ENCODE data around the gene VGLL4.

VGLL4 gene

GRCh38 chr3:11651900-11652299, 8.2 kb upstream of the VGLL4 start:
- peak in 1 of 2 experiments; percentile 43 for DNase-seq

GRCh38 chr3:11651477-11651876, 7.8 kb upstream of the VGLL4 start:
- no peak for DNase-seq

GRCh38 chr3:11650391-11650790, 6.7 kb upstream of the VGLL4 start:
- no peak for DNase-seq

GRCh38 chr3:11648735-11649134, 5.0 kb upstream of the VGLL4 start:
- DNase-seq: no peak

- peak; percentile 35 to 52 for DNase-seq
Observed at GRCh38 chr3:11643201-11643603, 513 bp downstream of the VGLL4 start.

GRCh38 chr3:11642431-11643191, 1.1 kb downstream of the VGLL4 start:
- peak; percentile 73 to 75 for DNase-seq

GRCh38 chr3:11641683-11642430, 1.9 kb downstream of the VGLL4 start:
- DNase-seq: peak in 1 of 2 experiments; percentile 63

GRCh38 chr3:11641316-11641682, 2.4 kb downstream of the VGLL4 start:
- no peak for DNase-seq

- peak in 1 of 2 experiments; percentile 44 for DNase-seq
Observed at GRCh38 chr3:11640009-11640673, 3.6 kb downstream of the VGLL4 start.

GRCh38 chr3:11638495-11639358, 5.0 kb downstream of the VGLL4 start:
- DNase-seq: peak in 1 of 2 experiments; percentile 43

GRCh38 chr3:11637901-11638458, 5.7 kb downstream of the VGLL4 start:
- no peak for DNase-seq

GRCh38 chr3:11636394-11636770, 7.3 kb downstream of the VGLL4 start:
- DNase-seq: no peak

- DNase-seq: no peak
Observed at GRCh38 chr3:11635680-11636393, 7.9 kb downstream of the VGLL4 start.

- DNase-seq: no peak
Observed at GRCh38 chr3:11634974-11635612, 8.6 kb downstream of the VGLL4 start.

- no peak for DNase-seq
Observed at GRCh38 chr3:11634081-11634635, 9.6 kb downstream of the VGLL4 start.

GRCh38 chr3:11632966-11633365, 10.7 kb downstream of the VGLL4 start:
- no peak for DNase-seq

- peak in 1 of 2 experiments; percentile 58 for DNase-seq
Observed at GRCh38 chr3:11632564-11632963, 11.2 kb downstream of the VGLL4 start.

- peak in 1 of 2 experiments; percentile 49 for DNase-seq
Observed at GRCh38 chr3:11631820-11632219, 11.9 kb downstream of the VGLL4 start.

- DNase-seq: no peak
Observed at GRCh38 chr3:11629716-11630115, 14.0 kb downstream of the VGLL4 start.

GRCh38 chr3:11627612-11628011, 16.1 kb downstream of the VGLL4 start:
- DNase-seq: no peak

GRCh38 chr3:11626084-11626463, 17.6 kb downstream of the VGLL4 start:
- no peak for DNase-seq

Measured in NCI-H524 (cell line).